GOT3 (cell line): ENCODE measurements around the gene ZNF410.
A peak's percentile ranks its signal among the peaks of the same experiment; 100 is the strongest.
"Not testable (repeated sequence)": the region's sequence is repeated elsewhere in the genome, so short reads cannot be mapped to it uniquely, and the experiment has no call there.

Experiments used
- DNase-seq: peaks from one replicate; lab custom pipeline; 2025; ENCODE audit warnings: mixed read lengths; lab: John Stamatoyannopoulos, UW

Gene ZNF410, protein sequence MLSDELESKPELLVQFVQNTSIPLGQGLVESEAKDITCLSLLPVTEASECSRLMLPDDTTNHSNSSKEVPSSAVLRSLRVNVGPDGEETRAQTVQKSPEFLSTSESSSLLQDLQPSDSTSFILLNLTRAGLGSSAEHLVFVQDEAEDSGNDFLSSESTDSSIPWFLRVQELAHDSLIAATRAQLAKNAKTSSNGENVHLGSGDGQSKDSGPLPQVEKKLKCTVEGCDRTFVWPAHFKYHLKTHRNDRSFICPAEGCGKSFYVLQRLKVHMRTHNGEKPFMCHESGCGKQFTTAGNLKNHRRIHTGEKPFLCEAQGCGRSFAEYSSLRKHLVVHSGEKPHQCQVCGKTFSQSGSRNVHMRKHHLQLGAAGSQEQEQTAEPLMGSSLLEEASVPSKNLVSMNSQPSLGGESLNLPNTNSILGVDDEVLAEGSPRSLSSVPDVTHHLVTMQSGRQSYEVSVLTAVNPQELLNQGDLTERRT

DNA sequence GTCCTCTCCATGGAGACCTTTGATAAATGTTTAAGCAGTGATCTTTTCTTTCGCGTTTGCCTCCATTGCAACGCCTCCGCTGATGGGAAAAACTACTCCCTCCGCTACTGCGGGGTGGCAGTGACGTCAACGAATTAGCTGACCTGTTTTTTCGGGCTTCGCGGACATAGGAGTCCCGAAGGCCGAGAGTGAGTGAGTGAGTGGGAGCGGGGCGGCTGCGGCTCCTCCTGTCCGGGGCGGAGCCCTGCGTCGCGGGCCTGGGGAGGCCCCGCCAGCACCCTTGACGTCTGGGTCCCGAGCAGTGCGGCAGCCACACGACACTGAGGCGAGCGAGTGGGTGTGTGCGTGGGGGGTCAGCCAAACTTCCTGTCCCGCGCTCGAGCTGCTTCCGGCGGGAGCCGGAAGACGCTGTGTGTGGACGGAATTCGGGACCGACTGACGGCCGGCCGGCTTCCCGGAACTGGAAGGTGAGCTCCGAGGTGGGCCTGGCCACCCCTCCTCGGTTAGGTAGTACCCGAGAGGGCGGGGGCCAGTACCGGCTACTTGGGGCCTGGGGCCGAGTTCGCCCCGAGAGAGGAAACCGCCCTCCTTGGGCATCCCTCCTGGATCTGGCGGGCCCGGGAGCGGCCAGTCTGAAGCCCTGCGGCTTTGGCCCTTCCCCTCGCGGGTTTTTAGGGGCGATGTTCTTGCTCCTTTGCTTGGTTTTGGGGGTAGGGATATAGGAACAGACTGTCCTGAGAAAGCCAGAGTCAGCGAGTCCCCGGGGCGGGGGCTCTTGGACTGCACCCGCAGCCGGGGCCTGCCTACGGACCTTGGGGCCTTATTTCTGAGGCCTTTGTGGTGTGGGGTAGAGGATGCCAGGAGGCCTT, at the start of gene ZNF410:
Gene ZNF410 (plus strand): TSS at position 411 of the 869 bp plus-strand sequence. CDS start 5,317 bp downstream, outside the sequence.
- peak; percentile 53 for DNase-seq

DNA sequence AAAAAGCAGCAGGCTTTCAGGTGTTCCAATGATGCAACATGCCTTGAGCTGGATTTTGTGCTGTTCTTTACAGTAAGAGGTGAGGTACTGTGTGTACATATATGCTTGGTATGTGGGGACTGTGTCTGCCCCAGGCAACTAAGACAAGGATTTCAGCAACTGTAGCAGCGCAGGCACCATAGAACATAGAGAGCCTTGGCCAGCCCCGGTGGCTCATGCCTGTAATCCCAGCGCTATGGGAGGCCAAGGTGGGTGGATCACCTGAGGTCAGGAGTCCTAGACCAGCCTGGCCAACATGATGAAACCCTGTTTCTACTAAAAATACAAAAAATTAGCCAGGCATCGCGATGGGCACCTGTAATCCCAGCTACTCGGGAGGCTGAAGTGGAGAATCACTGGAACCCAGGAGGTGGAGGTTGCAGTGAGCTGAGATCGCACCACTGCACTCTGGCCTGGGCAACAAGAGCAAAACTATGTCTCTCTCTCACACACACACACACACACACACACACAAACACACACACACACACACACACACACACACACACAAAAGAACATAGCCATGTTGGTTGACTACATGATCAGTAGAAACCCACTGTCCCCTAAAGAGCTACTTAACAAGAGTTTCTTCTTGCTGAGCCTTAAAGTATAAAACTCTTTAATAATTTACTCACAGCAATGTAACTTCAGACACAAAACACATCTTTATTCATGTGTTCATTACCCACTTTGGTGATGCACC, 48.2 kb upstream of the ZNF410 start:
- DNase-seq = not testable (repeated sequence)

DNA sequence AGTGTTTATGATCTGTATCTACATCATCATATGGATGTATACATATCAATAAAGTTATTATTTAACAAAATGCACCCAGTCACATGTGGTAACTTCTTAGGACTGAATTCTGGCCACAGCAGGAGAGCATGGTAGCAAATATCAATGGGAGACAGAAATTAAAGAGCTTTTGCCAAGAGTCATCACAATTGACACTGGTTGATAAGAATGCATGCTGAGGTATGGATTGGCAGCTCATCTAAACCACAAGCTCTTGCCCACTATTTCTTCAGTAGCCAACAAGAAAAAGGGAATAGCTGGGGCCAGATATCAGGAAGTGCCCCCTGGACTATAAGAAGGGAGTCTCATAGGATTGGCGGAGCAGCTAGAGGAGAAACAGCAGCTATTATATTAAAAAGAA, 44.5 kb upstream of the ZNF410 start:
- DNase-seq = no peak

DNA sequence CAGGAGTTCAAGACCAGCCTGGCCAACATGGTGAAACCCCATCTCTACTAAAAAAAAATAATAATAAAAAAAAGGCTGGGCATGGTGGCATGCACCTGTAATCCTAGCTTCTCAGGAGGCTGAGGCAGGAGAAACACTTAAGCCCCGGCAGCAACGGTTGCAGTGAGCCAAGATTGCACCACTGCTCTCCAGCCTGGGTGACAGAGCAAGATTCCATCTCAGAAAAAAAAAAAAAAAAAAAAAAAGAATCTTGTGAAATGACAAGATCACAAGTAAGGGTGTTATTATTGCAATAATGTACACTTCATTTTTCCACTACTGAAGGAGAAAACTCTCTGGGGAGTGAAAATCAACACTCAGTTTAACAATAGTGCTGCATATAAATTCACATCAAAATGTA, 43.8 kb upstream of the ZNF410 start:
- DNase-seq = peak; percentile 1

DNA sequence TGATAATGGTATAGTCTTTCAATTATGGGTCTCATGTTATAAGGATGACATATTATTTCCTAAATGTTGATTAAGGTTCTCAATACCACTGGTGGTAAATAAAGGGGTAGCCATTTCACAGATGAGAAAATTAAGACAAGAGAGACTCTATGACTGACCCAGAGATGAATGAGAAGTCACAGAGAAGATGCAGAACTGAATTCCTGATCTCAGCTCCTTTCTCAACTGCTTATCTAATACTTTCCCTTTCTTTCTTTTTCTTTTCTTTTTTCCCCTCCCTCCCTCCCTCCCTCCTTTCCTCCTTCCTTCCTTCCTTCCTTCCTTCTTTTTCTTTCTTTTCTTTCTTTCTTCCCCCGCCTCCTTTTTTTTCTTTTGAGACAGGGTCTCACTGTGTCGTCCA, 43.4 kb upstream of the ZNF410 start:
- no peak for DNase-seq

DNA sequence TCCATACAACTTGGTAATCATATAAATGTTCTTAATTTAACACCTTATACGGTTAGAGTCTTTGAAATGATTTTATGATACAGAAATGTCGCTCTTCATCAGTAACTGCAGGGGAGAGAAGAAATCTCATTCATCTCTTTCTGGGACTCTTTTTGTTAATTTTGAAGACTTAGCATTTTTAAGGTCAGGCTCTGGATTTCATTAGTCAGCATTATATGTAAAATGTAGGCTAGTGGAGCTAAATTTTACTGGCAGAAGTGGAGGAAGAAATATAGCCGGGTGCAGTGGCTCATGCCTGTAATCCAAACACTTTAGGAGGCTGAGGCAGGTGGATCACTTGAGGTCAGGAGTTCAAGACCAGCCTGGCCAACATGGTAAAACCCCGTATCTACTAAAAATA, 39.7 kb upstream of the ZNF410 start:
- no peak for DNase-seq

DNA sequence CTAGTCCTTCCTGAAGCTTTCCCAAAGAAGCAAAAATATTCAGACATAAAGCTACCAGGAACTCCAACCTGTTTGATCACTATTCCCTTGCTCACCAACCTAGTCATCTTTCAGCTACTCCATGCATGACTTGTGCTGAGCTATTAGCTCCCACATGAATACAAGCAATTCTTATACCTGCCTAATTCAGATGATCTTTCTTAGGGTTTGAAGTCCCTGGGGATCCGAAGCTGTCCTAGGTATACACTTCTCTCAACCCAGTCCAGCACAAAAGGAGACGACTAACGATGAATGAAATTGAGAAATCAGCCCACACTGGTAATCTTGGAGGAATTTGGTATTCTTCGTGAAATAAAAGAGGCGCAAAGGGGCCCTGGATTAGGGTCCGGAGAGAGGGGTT, 35.7 kb upstream of the ZNF410 start:
- DNase-seq = no peak

DNA sequence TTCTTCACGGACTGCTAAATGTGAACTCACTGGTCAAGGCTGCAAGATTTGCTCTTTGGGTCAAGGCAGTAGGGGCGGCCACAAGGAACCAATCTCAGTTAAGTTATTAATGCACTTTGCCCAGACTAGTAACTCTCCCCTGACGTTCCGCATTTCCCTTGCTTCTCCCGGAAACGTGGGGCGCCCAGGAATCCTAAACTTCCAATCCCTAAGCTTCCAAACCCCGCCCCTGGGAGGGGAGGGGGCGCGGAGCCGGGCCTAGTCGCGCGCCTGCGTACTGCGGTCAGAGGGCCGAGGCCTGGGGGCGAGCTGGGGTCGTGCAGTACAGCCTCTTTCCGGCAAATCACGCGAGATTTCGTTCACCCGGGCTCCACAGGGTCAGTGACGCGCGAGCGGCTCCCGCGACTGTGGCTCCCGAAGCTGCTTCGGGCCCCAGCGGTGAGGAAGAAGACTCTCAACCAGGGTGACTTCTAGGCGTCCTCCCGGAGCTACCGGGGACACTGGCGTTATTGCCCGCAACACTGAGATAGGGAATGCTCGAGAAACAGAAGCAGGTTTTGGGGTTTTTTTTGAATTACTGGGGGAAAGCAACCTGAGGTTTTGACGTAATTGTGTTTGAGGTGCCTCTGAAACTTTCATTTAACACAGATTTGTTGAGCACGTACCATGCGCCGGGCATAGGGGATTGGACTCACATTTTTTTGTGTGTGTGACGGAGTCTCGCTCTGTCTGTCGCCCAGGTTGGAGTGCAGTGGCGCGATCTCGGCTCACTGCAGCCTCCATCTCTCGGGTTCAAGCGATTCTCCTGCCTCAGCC, 34.9 kb upstream of the ZNF410 start, which contains the start of gene PTGR2:
Gene PTGR2 (plus strand): TSS at position 265 of the 816 bp plus-strand sequence. CDS start 7,032 bp downstream, outside the sequence.
- DNase-seq = peak; percentile 40

DNA sequence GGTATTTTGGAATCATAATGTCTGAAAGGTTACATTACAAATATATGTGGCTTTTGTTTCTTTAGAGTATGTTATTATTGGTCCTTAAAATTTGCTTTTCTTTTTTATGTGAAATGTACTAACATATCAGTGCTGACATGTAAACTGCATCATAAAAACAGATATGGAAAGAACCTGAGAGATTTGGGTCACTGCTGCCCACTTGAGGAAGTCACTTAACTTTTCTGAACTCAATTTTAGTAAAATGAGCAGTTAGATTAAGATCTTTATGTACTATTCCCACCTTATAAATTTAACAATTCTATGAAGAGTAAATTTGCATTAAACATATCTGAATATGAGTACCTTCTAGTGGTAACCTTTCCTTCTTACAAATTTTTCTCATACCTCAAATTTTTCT, 27.5 kb upstream of the ZNF410 start:
- DNase-seq = no peak

DNA sequence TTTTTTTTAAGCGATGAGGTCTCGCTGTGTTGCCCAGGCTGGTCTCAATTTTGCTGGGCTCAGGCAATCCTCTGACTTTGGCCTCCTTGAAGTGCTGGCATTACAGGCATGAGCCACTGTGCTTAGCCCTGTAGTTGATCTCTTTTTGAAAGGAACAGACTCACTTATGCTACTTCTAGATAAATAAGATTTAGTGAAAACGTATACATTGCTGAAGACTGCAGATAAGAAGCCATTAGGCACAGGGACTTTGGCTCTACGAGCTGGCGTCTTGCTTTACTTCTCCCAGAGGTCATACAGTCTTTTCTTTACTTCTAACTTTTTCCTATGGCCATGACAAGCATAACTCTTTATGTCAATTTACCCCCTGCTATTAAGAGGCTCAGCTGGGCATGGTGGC, 25.6 kb upstream of the ZNF410 start:
- DNase-seq = no peak

DNA sequence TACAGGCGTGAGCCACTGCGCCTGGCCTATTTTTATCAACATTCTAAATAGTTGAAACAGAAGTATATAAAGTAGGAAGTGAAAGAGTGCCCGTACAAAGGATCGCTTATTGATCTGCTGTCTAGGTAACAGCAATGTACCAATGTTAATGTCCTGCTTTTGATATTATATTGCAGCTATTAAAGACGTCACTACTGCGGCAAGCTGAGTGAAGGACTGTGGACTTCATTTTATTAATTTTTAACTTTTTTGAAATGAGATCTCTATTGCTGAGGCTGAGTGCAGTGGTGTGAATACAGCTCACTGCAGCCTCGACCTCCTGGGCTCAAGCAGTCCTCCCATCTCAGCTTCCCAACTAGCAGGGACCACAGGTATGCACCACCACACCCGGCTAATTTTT, 24.2 kb upstream of the ZNF410 start:
- no peak for DNase-seq

DNA sequence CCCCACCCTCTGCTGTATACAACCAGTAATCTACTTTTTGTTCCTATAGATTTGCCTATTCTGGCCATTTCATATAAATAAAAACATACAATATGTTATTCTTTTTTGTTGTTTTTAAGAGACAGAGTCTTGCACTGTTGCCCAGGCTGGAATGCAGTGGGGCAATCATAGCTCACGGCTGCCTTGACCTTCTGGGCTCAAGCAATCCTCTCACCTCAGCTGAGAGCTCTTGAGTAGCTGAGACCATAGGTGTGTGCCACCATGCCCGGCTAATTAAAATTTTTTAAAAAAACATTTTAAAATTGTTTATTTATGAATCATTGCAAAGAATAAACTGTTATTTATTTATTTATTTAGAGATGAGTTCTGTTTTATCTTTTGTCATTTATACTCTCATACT, 23.4 kb upstream of the ZNF410 start:
- no peak for DNase-seq

DNA sequence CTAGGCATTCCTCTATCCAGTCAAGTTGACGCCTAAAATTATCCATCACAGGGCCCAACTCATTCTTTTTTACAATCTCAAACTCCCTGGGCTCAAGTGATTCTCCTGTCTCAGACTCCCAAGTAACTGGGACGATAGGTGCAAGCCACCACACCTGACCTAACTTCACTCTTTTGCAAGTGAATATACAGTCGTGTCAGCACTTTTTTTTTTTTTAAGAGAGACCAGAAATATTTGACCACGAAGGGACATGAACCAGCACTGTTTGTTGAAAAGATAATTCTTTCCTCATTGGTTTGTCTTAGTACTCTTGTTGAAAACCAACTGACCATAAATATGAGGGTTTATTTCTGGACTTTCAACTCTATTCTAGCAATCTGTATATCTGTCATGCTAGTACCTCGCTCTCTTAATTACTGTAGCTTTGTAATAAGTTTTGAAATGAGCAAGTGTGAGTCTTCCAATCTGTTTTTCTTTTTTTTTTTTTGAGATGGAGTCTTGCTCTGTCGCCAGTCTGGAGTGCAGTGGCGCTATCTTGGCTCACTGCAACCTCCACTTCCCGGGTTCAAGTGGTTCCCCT, 21.0 kb upstream of the ZNF410 start:
- DNase-seq = no peak

DNA sequence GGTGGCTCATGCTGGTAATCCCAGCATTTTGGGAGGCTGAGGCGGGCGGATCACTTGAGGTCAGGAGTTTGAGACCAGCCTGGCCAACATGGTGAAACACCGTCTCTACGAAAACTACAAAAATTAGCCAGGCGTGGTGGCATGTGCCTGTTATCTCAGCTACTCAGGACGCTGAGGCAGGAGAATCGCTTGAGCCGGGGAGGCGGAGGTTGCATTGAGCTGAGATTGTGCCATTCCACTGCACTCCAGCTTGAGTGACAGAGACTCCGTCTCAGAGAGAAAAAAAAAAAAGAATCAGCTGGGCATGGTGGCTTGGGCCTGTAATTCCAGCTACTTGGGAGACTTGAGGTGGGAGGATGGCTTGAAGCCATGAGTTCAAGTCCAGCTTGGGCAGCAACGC, 16.9 kb upstream of the ZNF410 start:
- DNase-seq = not testable (repeated sequence)

DNA sequence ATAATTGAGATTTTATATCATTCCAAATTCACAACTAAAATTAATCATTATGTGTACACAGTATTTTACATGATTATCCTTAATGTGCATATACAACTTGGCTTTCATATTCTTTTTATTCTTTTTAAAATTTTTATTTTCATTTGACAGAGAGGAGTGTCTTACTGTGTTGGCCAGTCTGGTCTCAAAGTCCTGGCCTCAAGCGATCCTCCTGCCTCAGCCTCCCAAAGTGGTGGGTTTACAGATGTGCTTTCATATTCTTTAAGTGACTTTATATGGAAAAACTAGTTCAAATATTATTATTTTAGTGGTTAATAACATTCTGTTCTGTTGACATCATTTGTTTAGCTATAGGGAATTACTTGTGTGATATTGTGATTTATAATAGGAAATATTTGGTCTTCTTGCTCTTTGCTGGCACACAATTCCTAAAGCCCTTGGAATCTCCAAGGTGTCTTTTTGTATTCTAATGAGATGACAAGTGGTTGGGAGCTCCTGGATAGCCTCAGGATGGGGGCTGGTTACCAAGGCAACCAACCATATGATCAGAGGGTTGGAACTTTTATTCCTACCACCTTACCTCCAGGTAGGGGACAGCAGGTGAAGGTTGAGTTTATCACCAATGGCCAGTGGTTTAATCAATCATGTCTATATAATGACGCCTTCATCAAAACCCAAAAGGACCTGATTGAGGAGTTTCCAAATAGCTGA, 16.0 kb upstream of the ZNF410 start:
- DNase-seq = no peak

DNA sequence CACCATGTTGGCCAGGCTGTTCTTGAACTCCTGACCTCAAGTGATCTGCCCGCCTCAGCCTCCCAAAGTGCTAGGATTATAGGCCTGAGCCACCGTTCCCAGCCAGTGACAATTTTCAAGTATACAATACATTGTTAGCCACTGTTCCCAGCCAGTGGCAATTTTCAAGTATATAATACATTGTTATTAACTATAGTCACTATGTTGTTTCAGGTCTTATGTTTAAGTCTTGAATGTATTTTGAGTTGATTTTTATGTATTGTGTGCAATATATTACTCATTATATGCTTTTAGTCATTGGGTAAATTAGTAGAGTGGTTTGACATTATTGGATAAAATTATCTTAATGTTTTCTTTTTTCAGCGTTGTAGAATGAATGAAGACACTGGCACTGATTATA, 13.0 kb upstream of the ZNF410 start:
- no peak for DNase-seq

DNA sequence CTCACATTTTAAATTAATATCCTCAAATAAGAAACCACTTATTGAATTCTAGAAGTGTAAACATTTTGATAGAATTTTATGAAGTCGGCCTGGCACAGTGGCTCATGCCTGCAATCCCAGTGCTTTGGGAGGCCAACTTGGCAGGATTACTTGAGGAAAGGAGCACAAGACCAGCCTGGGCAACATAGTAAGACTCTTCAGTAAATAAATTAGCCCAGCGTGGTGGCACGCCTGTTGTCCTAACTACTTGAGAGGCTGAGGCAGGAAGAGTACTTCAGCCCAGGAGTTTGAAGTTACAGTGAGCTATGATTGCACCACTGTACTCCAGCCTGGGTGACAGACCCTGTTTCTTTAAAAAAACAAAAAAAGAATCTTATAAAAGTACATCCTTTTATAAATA, 8.9 kb upstream of the ZNF410 start:
- DNase-seq = no peak

DNA sequence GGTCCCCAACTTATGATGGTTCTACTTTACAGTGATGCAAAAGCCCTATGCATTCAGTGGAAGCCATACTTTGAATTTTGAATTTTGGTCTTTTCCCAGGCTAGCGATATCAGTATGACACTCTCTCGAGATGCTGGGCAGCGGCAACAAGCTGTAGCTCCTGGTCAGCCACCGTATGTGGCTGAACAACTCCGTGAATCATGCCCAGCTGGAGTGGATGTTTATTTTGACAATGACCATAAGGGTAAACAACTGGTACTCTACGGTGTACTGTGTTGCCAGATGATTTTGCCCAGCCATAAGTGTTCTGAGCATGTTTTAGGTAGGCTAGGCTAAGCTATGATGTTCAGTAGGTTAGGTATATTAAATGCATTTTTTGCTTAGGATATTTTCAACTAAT, 8.2 kb upstream of the ZNF410 start:
- DNase-seq = no peak

DNA sequence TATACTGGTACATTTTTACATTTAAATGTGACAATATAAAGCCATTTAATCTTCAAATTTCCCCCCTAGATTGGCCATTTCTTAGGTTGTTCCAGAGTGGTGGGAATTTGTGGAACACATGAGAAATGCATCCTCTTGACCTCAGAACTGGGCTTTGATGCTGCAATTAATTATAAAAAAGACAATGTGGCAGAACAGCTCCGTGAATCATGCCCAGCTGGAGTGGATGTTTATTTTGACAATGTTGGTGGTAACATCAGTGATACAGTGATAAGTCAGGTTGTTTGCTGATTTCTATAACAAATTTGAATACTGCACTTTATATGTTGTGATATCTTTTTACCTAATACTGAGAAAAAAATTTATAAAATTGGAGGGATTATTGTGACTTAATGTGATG, 7.6 kb upstream of the ZNF410 start:
- no peak for DNase-seq
